Keratinocyte (primary cell): ENCODE data around the gene DCXR. TPM values are rescaled to one million over a fixed set of nuclear protein-coding genes. Genes with fewer than 3 reads are reported as not detected.

ENCODE experiments used
- DNase-seq: peaks from one replicate; pipeline ENCODE4 v3.0.0-alpha.2; 2011; ENCODE audit warnings: low read depth, missing footprints, low spot score
- FAIRE-seq: peaks from 2 replicates; lab custom pipeline; 2011; peaks lifted over from hg19 to GRCh38; lab: Jason Lieb, UNC
- H2AFZ ChIP-seq: 2 replicates; pipeline ENCODE4 v1.6.0; 2012; ENCODE audit warnings: low read length, control low read depth, inconsistent platforms; ENCODE audit not compliant: control insufficient read depth
- H3K27ac ChIP-seq: 2 replicates; pipeline ENCODE4 v1.5.1; 2011; ENCODE audit warnings: low read length; ENCODE audit not compliant: control insufficient read depth, insufficient read depth
- H3K27me3 ChIP-seq: 3 replicates; pipeline ENCODE4 v1.6.0; 2011; ENCODE audit warnings: low read length; ENCODE audit not compliant: control insufficient read depth, insufficient read depth; ENCODE audit errors: extremely low read depth
- H3K36me3 ChIP-seq, 2 experiments: 2 replicates in 1 of 2; 3 replicates in 1 of 2; pipeline ENCODE4 v1.5.1; 2011; ENCODE audit warnings: low read length in 2 of 2, mild to moderate bottlenecking in 1 of 2; ENCODE audit not compliant: control insufficient read depth in 2 of 2, insufficient read depth in 2 of 2; ENCODE audit errors: extremely low read depth in 1 of 2
- H3K4me1 ChIP-seq: 3 replicates; pipeline ENCODE4 v1.5.1; 2011; ENCODE audit warnings: low read length; ENCODE audit not compliant: control insufficient read depth, insufficient read depth; ENCODE audit errors: extremely low read depth
- H3K4me2 ChIP-seq: 3 replicates; pipeline ENCODE4 v1.6.0; 2011; ENCODE audit warnings: low read depth, low read length; ENCODE audit not compliant: control insufficient read depth, insufficient read depth; ENCODE audit errors: extremely low read depth
- H3K4me3 ChIP-seq, 3 experiments: fragments of 200-600 bp in 1 of 3; sonication (generic) in 1 of 3; 2 replicates in 2 of 3; 3 replicates in 1 of 3; pipeline ENCODE4 v1.5.1; 2011 to 2016; ENCODE audit warnings: low read length in 3 of 3, mild to moderate bottlenecking in 3 of 3, control low read depth in 2 of 3, inconsistent platforms in 1 of 3, low read depth in 1 of 3, mixed read lengths in 1 of 3, mixed run types in 1 of 3, moderate library complexity in 1 of 3; ENCODE audit not compliant: control insufficient read depth in 2 of 3, insufficient read depth in 2 of 3; ENCODE audit errors: extremely low read depth in 1 of 3
- H3K79me2 ChIP-seq: 2 replicates; pipeline ENCODE4 v1.6.0; 2012; ENCODE audit warnings: low read length; ENCODE audit not compliant: control insufficient read depth, insufficient read depth
- H3K9ac ChIP-seq: 3 replicates; pipeline ENCODE4 v1.6.0; 2011; ENCODE audit warnings: low read length; ENCODE audit not compliant: control insufficient read depth, insufficient read depth; ENCODE audit errors: extremely low read depth
- H3K9me1 ChIP-seq: 3 replicates; pipeline ENCODE4 v1.6.0; 2011; ENCODE audit warnings: low read length; ENCODE audit not compliant: control insufficient read depth, insufficient read depth; ENCODE audit errors: extremely low read depth
- H3K9me3 ChIP-seq: 2 replicates; pipeline ENCODE4 v1.5.1; 2012; ENCODE audit warnings: low read depth, low read length; ENCODE audit not compliant: control insufficient read depth
- H4K20me1 ChIP-seq: 3 replicates; pipeline ENCODE4 v1.6.0; 2011; ENCODE audit warnings: low read length; ENCODE audit not compliant: control insufficient read depth, insufficient read depth; ENCODE audit errors: extremely low read depth
- EZH2 ChIP-seq: IDR thresholded peaks from one replicate; pipeline ENCODE4 v1.6.1; 2012; ENCODE audit warnings: inconsistent platforms, mild to moderate bottlenecking, low read length, moderate library complexity
- dilution Hi-C: fragments of 300-500 bp; cut with MboI; formaldehyde crosslinking; loops from one replicate; pipeline ENCODE4 v1.7.0; 2020; ENCODE audit warnings: low sequenced_read_pairs; ENCODE audit not compliant: extremely low pct_ligation_motif_present
- polyA plus RNA-seq, 5 experiments: library from polyadenylated mRNA; depleted of rRNA in 3 of 5; stranded (reverse) in 3 of 5; stranded (forward) in 1 of 5; unstranded in 1 of 5; fragments of >200 nt; gene quantifications; 1 replicate in 1 of 5; 2 replicates in 3 of 5; 3 replicates in 1 of 5; pipeline versions ENCODE4 v1.2.1 to v1.2.3, GENCODE V29; 2011 to 2012; ENCODE audit warnings: missing spikeins in 2 of 5, low read depth in 1 of 5, low replicate concordance in 1 of 5
- TF ChIP-seq, protein P1 (sequence below), 3 experiments: IDR thresholded peaks in 1 of 3; conservative IDR thresholded peaks in 1 of 3; optimal IDR thresholded peaks in 1 of 3; 2 replicates in 2 of 3; 3 replicates in 1 of 3; pipeline versions ENCODE3 to v1.5.1; 2011; ENCODE audit warnings: low read length in 3 of 3, mild to moderate bottlenecking in 3 of 3, moderate library complexity in 2 of 3, control low read depth in 1 of 3, inconsistent platforms in 1 of 3; ENCODE audit not compliant: insufficient read depth in 2 of 3; ENCODE audit errors: extremely low read depth in 1 of 3

The DCXR gene
- polyA plus RNA-seq, 1 donor (not counting 4 experiments of a cell fraction or from before 2014, with no cell fraction given): 45.4 TPM

DNA sequence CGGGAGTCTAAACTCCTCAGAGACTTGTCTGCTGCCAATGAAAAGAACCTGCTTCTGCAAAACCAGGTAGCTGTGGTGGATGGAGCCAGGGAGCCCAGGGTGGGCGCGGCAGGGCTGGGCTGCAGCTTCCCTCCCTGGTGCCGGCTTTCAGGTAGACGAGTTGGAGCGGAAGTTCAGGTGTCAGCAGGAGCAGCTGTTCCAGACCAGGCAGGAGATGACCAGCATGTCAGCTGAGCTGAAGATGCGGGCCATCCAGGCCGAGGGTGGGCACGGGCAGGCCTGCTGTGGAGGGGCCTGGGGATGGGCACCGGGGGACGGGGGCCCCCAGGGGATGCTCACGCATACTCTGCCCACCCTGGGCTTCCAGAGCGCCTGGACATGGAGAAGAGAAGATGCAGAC lies 9.3 kb downstream of the DCXR start:
- Histone ChIP-seq H3K4me3 (no peak overlapping the region), H3K79me2 (no peaks in the 10 kb centered on the region), H3K9ac (no peak overlapping the region), H2AFZ (no peak overlapping the region), H3K36me3 (peaks cover 0 to 3% of the 10 kb centered on the region in 2 experiments), H4K20me1 (peaks cover 3% of the 10 kb centered on the region), H3K4me2 (no peak overlapping the region), H3K9me1 (no peaks in the 10 kb centered on the region), H3K4me1 (peaks cover 27% of the 10 kb centered on the region), H3K9me3 (no peaks in the 10 kb centered on the region), H3K27me3 (no peaks in the 10 kb centered on the region), H3K27ac (no peak overlapping the region)
- FAIRE-seq: no peak
- DNase-seq: no peak
- TF ChIP-seq EZH2: no peak
- TF ChIP-seq, protein P1, sequence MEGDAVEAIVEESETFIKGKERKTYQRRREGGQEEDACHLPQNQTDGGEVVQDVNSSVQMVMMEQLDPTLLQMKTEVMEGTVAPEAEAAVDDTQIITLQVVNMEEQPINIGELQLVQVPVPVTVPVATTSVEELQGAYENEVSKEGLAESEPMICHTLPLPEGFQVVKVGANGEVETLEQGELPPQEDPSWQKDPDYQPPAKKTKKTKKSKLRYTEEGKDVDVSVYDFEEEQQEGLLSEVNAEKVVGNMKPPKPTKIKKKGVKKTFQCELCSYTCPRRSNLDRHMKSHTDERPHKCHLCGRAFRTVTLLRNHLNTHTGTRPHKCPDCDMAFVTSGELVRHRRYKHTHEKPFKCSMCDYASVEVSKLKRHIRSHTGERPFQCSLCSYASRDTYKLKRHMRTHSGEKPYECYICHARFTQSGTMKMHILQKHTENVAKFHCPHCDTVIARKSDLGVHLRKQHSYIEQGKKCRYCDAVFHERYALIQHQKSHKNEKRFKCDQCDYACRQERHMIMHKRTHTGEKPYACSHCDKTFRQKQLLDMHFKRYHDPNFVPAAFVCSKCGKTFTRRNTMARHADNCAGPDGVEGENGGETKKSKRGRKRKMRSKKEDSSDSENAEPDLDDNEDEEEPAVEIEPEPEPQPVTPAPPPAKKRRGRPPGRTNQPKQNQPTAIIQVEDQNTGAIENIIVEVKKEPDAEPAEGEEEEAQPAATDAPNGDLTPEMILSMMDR (optimal IDR thresholded peaks at IDR 0.05 in 1 of 3, IDR thresholded peaks at IDR 0.05 in 1 of 3, conservative IDR thresholded peaks at IDR 0.05 in 1 of 3; ENCODE audit: extremely low read depth in 1 of 3, insufficient read depth in 2 of 3, low read length in 3 of 3): no peak
- dilution Hi-C loops: no loop called here

GRCh38 chr17:82025401-82026107 lies 11.9 kb downstream of the DCXR start:
- DNase-seq: no peak
- peaks cover 28% of the 10 kb centered on the region for H3K4me1 ChIP-seq
- H3K4me3 ChIP-seq: no peak overlapping the region
- H4K20me1 ChIP-seq: peaks cover 3% of the 10 kb centered on the region
- FAIRE-seq: no peak
- H3K36me3 ChIP-seq: peaks cover 0 to 3% of the 10 kb centered on the region in 2 experiments
- H3K4me2 ChIP-seq: no peak overlapping the region
- no peaks in the 10 kb centered on the region for H3K9me3 ChIP-seq
- no peak overlapping the region for H2AFZ ChIP-seq
- dilution Hi-C loops: no loop called here
- H3K27me3 ChIP-seq: no peaks in the 10 kb centered on the region
- peaks cover 5% of the 10 kb centered on the region for H3K79me2 ChIP-seq
- TF ChIP-seq, protein P1 (optimal IDR thresholded peaks at IDR 0.05 in 1 of 3, IDR thresholded peaks at IDR 0.05 in 1 of 3, conservative IDR thresholded peaks at IDR 0.05 in 1 of 3; ENCODE audit: extremely low read depth in 1 of 3, insufficient read depth in 2 of 3, low read length in 3 of 3): no peak
- TF ChIP-seq EZH2: no peak
- H3K9me1 ChIP-seq: no peaks in the 10 kb centered on the region
- no peak overlapping the region for H3K27ac ChIP-seq
- H3K9ac ChIP-seq: no peak overlapping the region
